GM18951 (cell line): Measurements from ENCODE around the gene ZNF724.
"Not testable (repeated sequence)": the region's sequence is repeated elsewhere in the genome, so short reads cannot be mapped to it uniquely, and the experiment has no call there.

Experiments used
- POLR2A ChIP-seq: IDR thresholded peaks from 4 replicates; pipeline ENCODE4 v1.6.1; 2011; ENCODE audit warnings: mild to moderate bottlenecking; ENCODE audit not compliant: insufficient read length, insufficient read depth; ENCODE audit errors: extremely low read depth
- in situ Hi-C: fragments of 300-500 bp; cut with MboI; formaldehyde crosslinking; loops from one replicate; pipeline ENCODE4 v1.12.0; 2022; ENCODE audit warnings: low sequenced_read_pairs, mixed read lengths, inconsistent platforms; ENCODE audit not compliant: unreplicated experiment

Gene ZNF724

GRCh38 chr19:23249911-23250649, at the start of gene ZNF724:
Gene ZNF724 (minus strand): TSS chr19:23250394. CDS start chr19:23250242, 152 bp downstream.
- in situ Hi-C loops, result no loop called here
- TF ChIP-seq POLR2A, result peak; percentile 77

- in situ Hi-C loops, result no loop called here
- TF ChIP-seq POLR2A, result no peak
These were observed 43.9 kb upstream of the ZNF724 start for GRCh38 chr19:23294141-23294540.

GRCh38 chr19:23289966-23290365, 39.8 kb upstream of the ZNF724 start:
- in situ Hi-C loops, result not testable (repeated sequence)

DNA sequence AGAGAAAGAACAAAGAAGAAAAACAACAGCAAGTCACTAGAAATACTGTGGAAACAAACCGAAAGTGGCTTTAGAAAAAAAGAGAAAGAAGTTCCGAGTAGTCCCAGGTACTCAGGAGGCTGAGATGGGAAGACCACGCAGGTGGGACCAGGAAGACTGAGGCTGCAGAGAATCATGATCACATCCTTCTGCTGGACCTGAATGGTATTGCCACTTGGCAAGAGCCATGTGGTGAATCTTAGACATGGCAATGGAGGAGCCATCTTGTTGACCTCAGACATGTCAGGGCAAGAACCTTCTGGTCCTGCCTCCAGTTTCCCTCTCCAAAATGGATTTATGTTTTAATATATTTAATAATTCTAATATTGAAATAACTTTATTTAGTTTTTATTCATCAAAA, 37.4 kb upstream of the ZNF724 start:
- in situ Hi-C loops, result no loop called here
- TF ChIP-seq POLR2A, result no peak

- TF ChIP-seq POLR2A, result no peak
- in situ Hi-C loops, result no loop called here
These were observed 36.3 kb upstream of the ZNF724 start for GRCh38 chr19:23286477-23286876.

- no peak for TF ChIP-seq POLR2A
- in situ Hi-C loops, result no loop called here
These were observed 35.8 kb upstream of the ZNF724 start for GRCh38 chr19:23285948-23286347.

DNA sequence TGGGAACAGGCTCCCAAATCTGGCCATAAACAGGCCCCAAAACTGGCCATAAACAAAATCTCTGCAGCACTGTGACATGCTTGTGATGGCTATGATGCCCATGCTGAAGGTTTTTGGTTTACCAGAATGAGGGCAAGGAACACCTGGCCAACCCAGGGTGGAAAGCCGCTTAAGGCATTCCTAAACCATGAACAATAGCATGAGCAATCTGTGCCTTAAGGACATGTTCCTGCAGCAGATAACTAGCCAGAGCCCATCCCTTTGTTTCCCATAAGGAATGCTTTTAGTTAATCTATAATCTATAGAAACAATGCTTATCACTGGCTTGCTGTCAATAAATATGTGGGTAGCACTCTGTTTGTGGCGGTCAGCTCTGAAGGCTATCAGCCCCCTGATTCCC, 35.1 kb upstream of the ZNF724 start:
- in situ Hi-C loops, result not testable (repeated sequence)

GRCh38 chr19:23283925-23284324, 33.7 kb upstream of the ZNF724 start:
- in situ Hi-C loops, result no loop called here
- TF ChIP-seq POLR2A, result no peak

GRCh38 chr19:23281663-23282276, 31.6 kb upstream of the ZNF724 start:
- in situ Hi-C loops, result no loop called here
- no peak for TF ChIP-seq POLR2A

GRCh38 chr19:23278118-23278517, 27.9 kb upstream of the ZNF724 start:
- in situ Hi-C loops, result not testable (repeated sequence)

DNA sequence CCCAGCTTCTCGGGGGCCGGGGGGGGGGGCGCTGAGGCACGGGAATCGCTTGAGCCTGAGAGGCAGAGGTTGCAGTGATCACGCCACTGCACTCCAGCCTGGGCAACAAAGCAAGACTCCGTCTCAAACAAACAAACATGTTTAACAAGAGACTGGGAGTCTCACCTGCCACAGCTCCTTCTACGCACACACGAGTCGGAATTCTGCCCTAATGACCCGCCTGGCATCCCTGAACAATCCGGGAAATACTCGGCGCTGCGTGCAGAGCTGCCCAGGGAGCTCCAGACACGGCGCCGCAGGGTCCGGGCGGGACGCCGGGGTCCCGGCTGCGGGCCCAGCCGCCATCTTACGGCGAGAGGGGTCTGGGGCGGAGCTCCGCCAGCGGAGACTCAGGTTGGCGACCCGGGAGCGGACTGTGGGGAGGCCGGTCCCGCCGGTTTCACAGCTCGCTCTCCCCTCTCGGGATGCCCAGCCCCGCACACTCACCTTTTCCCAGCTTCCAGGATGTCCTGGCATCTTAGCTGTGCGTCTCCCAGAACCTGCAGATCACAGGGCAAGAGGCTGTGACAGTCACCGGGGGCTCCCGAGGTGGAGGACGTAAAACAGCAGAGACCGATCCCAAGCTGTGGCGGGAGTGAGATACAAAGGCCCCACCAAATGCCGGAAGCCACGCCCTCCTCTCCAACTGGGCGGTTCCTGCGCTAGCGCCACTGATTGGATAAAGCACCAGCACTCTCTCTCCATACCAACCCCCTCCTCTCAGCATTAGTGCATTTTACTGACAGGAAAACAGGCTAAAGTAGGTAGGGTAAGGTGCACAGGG, 23.6 kb upstream of the ZNF724 start:
- in situ Hi-C loops, result no loop called here

DNA sequence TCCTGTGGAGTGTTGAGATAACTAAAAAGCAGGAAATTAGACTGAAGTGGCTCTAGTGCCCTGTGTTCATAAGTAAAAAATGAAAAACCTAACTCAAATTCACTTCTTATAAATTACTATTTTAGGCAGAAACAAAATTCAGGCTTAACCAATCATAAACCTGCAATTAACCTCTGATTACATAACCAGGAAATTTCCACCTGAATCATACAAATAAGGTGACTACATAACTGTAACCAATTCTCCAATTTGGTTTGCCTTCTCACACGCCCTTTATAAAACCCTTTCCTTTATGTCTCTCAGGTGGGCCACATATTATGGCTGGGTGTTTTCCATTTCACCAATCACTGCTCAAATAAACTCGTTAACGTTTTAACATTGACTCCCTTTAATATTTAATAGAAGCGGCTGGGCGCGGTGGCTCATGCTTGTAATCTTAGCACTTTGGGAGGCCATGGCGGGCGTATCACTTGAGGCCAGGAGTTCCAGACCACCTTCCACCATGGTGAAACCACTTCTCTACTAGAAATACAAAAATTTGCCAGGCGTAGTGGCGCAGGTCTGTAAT, 22.9 kb upstream of the ZNF724 start:
- in situ Hi-C loops, result no loop called here
- TF ChIP-seq POLR2A, result no peak

More for the DNA sequence above, 23.6 kb upstream of the ZNF724 start:
- TF ChIP-seq POLR2A, result peak; percentile 89

DNA sequence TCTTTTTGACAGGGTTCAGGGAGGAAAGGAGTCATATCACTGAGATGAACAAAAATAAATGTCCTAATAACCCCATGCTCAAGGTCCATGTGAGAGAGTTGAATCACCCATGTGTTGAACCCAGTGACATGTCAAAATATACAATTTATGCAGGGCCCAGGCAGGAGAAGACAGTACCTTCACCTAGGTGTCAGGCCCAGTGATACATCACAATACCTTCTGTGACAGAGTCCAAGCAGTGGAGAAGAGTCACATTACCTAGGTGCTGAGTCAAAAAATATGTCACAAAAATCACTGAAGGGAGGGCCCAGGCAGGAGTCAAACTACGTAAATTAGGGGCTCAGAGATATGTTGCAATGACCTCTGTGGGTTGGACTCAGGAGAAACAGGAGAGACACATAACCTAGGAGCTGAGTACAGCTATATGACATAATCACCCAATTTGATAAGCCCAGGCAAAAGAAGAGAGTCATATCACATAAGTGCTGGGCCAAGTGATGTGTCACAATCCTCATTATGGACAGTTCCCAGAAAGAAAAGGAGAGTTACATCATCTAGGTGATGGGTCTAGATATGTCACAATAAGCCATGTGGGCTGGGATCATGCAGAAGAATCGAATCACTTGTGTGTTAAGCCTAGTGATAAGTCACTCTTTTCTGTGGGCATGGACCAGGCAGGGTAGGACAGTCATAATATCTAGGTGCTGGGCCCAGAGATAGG, 13.8 kb upstream of the ZNF724 start:
- no peak for TF ChIP-seq POLR2A
- in situ Hi-C loops, result no loop called here

DNA sequence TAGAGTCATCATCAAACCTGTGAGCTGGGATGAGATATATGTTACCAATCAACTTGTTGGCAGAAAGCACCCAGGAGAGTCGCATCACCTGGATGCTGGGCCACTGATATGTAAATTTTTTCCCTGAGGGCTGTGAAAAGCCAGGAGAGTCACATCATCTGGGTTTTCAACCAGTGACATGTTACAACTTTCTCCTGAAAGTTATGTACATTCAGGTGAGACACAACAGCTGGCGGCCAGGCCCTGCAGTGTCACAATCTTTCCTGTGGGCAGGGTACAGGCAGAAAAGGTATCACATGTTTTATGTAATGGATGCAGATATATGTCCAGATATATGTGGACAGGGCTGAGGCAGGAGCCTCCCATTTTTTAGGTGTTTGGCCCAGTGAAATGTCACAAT, 13.2 kb upstream of the ZNF724 start:
- in situ Hi-C loops, result no loop called here
- no peak for TF ChIP-seq POLR2A
